GM23248 (cell line): ENCODE data around the gene MAP2K1.
"Not testable (repeated sequence)": the region's sequence is repeated elsewhere in the genome, so short reads cannot be mapped to it uniquely, and the experiment has no call there.

Experiments used
- EZH2 ChIP-seq: fragments of 200-600 bp; sonication (generic); IDR thresholded peaks from 2 replicates; pipeline ENCODE4 v1.6.1; 2018; ENCODE audit warnings: antibody characterized with exemption, mild to moderate bottlenecking; ENCODE audit not compliant: insufficient read depth, poor library complexity, severe bottlenecking
- EZH2phosphoT487 ChIP-seq: fragments of 200-600 bp; sonication (generic); IDR thresholded peaks from 2 replicates; pipeline ENCODE4 v1.6.1; 2018; ENCODE audit warnings: antibody characterized with exemption, moderate library complexity, mild to moderate bottlenecking, low read depth; ENCODE audit not compliant: insufficient read depth

DNA sequence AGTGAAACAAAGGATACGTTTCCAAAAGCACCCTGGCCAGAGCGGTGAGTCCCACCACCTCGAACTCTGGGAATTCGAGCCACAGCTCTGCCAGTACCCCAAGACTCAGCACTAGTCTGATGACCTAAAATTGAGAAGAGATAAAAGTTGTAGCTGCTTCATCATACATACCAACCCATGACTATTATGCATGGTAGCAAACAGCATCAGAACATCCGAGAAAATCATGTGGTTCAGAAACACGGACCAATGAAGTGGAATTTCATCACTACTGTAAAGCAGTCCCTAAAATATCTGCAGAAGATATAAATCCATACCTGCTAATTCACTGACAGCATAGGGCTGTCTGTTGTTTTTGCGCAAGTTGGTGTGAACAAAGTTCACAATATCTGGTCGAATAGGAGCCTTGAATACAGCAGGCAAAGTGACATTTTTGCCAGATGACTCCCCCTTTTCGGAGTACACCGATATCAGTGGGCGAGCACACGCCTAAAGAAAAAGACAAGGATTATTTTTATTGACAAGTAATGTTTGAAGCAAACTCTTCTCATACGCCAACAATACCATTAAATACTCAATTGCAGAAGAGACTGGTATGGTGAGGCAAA lies 116.4 kb downstream of the MAP2K1 start:
- not testable (repeated sequence) for TF ChIP-seq EZH2, EZH2phosphoT487
